Glutamatergic neuron (in vitro differentiated cells): ENCODE data around the gene IGFBP7. TPM values are rescaled to one million over a fixed set of nuclear protein-coding genes. Genes with fewer than 3 reads are reported as not detected.

Experiments
- DNase-seq: peaks from one replicate; pipeline ENCODE4 v3.0.0; 2022
- H3K27ac Mint-ChIP-seq: one replicate; pipeline ENCODE4 v1.8.0; 2020; ENCODE audit warnings: mild to moderate bottlenecking, mixed read lengths, inconsistent platforms; ENCODE audit not compliant: unreplicated experiment
- H3K27me3 Mint-ChIP-seq: one replicate; pipeline ENCODE4 v1.8.0; 2020; ENCODE audit warnings: mild to moderate bottlenecking, moderate library complexity, mixed read lengths, inconsistent platforms; ENCODE audit not compliant: unreplicated experiment
- H3K36me3 Mint-ChIP-seq: one replicate; pipeline ENCODE4 v1.8.0; 2020; ENCODE audit warnings: mild to moderate bottlenecking, mixed read lengths, inconsistent platforms; ENCODE audit not compliant: unreplicated experiment
- H3K4me1 Mint-ChIP-seq: one replicate; pipeline ENCODE4 v1.8.0; 2020; ENCODE audit warnings: mild to moderate bottlenecking, low read depth, mixed read lengths, inconsistent platforms; ENCODE audit not compliant: unreplicated experiment
- H3K4me3 Mint-ChIP-seq: one replicate; pipeline ENCODE4 v1.8.0; 2020; ENCODE audit warnings: mild to moderate bottlenecking, mixed read lengths, inconsistent platforms; ENCODE audit not compliant: unreplicated experiment
- H3K9me3 Mint-ChIP-seq: one replicate; pipeline ENCODE4 v1.8.0; 2020; ENCODE audit warnings: mild to moderate bottlenecking, moderate library complexity, mixed read lengths, inconsistent platforms; ENCODE audit not compliant: unreplicated experiment
- total RNA-seq: library from RNA; stranded (reverse); fragmentation: NEBNext Ultra II Directional; extraction: Animal tissue kit (Norgen Biotek cat#: 25700); gene quantifications from one replicate; pipeline ENCODE4 v1.2.1, GENCODE V29; 2021; ENCODE audit not compliant: unreplicated experiment
- TF ChIP-seq, protein P1 (sequence below): fragments of 200-600 bp; sonication (generic); IDR thresholded peaks from one replicate; pipeline ENCODE4 v1.5.0; 2021; ENCODE audit not compliant: partially characterized antibody, unreplicated experiment

Gene IGFBP7
- total RNA-seq, 1 donor from 2014 or later, result not detected

DNA sequence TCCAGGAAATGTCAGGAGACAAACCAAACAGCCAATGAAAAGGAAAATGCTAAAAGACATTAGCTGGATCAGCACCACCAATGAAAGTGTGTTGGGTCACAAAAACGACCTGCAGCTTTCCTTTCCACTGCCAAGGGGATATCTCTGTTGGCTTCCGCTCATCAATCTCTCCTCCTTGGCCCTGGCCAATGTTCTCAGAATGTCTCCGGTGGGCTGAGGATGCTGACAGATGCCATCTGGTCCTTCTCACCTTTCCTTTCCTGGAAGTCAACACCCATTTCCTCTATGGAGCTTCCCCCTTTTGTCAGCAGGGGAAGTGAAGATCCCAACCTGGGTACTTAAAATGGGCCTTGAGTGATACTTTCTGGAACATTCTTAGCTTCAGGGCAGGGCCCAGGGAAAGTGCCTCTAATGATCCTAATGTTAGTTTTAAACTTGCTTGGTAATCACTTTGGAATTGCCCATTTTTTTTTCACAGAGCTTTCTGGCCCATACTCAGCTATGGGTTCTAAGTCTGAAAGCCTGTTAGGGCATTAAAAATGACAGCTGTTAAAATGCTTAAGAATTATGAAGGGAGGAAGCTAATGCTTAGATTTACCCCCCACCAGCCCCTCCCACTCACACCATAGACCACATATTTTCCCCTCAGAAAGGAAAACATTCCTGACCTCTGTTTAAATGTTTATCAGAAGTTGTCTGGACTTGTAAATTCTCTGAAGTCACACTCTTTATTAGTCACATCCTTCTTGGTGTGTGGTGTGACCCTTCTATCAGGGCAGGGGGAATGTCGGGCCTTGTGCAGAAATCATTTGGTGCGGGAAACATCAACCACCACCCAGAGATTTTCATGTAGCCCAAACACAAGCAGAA lies 29.2 kb downstream of the IGFBP7 start:
- Mint-ChIP-seq H3K9me3 (no peaks in the 10 kb centered on the region), H3K4me3 (no peak overlapping the region), H3K27me3 (no peaks in the 10 kb centered on the region), H3K27ac (no peak overlapping the region), H3K4me1 (no peaks in the 10 kb centered on the region), H3K36me3 (no peaks in the 10 kb centered on the region)
- no peak for DNase-seq
- TF ChIP-seq, protein P1, sequence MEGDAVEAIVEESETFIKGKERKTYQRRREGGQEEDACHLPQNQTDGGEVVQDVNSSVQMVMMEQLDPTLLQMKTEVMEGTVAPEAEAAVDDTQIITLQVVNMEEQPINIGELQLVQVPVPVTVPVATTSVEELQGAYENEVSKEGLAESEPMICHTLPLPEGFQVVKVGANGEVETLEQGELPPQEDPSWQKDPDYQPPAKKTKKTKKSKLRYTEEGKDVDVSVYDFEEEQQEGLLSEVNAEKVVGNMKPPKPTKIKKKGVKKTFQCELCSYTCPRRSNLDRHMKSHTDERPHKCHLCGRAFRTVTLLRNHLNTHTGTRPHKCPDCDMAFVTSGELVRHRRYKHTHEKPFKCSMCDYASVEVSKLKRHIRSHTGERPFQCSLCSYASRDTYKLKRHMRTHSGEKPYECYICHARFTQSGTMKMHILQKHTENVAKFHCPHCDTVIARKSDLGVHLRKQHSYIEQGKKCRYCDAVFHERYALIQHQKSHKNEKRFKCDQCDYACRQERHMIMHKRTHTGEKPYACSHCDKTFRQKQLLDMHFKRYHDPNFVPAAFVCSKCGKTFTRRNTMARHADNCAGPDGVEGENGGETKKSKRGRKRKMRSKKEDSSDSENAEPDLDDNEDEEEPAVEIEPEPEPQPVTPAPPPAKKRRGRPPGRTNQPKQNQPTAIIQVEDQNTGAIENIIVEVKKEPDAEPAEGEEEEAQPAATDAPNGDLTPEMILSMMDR, result no peak

DNA sequence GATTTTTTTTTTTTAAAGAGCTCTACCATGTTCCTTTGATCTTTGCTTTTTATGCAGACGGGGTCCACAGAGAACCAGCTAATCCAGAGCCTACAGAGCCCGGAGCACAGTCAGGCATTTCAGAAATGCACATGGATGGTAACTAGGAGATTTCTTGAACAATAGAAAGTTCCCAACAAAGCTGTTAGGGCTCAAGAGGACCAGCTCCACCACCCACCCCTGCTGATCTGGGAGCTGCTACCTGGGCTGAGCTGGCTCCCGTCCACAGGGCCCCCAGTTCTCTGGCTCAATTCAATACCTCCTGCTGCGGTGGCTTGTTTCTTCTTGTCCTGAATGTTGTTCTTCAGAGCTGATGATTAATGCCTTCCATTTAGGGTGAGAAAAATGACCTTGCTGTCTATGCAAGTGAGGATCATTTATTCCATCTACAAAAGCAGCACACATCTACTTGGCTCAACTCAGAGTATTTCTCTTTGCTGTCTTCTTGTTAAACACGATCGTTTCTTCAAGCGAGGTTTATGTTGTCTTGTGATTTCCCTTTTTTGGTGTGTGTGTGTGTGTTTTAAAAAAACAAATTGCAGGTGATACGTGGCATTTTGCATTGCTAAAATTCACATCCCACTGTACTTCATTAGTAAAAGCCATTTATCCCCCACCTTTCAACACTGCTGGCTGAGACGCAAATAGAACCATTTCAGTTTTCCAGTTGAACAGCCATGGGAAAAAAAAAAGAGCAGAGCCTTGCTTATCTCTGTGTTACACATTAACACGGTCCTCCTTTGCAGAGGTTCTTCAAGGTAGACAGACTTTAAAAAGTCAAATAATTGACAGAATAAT lies 31.3 kb downstream of the IGFBP7 start:
- no peak overlapping the region for H3K27ac Mint-ChIP-seq
- H3K36me3 Mint-ChIP-seq, result no peaks in the 10 kb centered on the region
- DNase-seq, result no peak
- H3K4me3 Mint-ChIP-seq, result no peak overlapping the region
- no peaks in the 10 kb centered on the region for H3K4me1 Mint-ChIP-seq
- TF ChIP-seq, protein P1, result no peak
- no peaks in the 10 kb centered on the region for H3K27me3 Mint-ChIP-seq
- H3K9me3 Mint-ChIP-seq, result no peaks in the 10 kb centered on the region

DNA sequence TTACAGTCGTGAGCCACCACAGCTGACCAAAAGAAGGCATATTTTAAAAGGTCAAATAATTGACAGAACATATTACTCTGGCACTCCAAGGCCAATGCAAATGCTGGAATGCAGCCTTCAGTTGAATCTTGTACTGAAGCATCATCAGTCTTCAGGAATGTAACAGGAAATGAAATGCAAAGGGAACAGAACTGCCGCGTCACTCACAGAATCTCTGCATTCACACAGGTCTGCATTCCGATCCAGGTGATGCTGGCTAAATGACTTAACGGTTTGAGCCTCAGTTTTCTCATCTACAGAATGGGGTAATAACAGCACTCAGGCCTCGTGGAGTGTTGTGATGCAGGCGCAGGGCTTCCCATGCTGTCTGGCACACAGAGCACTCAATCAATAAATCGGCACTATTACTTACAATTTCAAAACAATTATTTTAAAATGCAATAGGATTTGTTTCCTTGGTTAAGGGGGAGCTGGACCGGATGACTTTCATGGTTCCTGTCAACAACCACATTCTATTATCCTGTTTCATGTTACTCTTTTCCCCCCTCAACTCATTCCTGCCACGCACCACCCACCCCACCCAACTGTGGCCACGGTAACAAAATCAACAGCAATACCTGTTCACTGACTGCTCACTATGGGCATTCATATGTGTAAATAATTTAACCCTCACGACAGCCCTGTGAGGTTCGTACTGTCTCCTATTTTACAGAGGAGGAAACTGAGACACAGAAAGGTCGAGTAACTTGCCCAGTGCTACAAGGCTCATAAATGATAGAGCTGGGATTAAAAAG lies 32.4 kb downstream of the IGFBP7 start:
- TF ChIP-seq, protein P1, result no peak
- no peak for DNase-seq
- H3K27ac Mint-ChIP-seq, result no peak overlapping the region

DNA sequence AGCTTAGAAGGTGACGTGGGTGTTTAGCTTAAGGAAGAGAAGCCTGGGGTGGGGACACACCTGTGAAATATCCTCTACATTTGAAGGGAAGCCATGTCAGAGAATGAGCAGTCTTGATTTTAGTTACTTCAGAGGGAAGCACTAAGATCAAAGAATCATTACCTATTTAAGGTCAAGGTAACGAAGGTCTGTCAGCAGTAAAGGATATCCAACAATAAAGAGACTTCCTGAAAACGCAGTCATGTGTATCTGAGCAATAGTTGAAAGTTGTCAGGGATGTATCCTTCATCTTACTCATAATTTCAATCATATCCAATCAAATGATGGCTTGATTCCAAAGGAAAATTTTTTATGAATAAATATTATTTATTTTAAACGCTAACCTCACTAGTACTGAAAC lies 33.5 kb downstream of the IGFBP7 start:
- no peak overlapping the region for H3K27ac Mint-ChIP-seq
- H3K9me3 Mint-ChIP-seq, result peaks cover 2% of the 10 kb centered on the region
- no peak for DNase-seq
- TF ChIP-seq, protein P1, result no peak
- no peaks in the 10 kb centered on the region for H3K36me3 Mint-ChIP-seq
- peaks cover 3% of the 10 kb centered on the region for H3K27me3 Mint-ChIP-seq
- no peak overlapping the region for H3K4me3 Mint-ChIP-seq
- no peaks in the 10 kb centered on the region for H3K4me1 Mint-ChIP-seq

More for the DNA sequence above, 32.4 kb downstream of the IGFBP7 start:
- no peak overlapping the region for H3K4me3 Mint-ChIP-seq
- no peaks in the 10 kb centered on the region for H3K36me3 Mint-ChIP-seq
- no peaks in the 10 kb centered on the region for H3K4me1 Mint-ChIP-seq
- H3K9me3 Mint-ChIP-seq, result peaks cover 1% of the 10 kb centered on the region
- peaks cover under 1% of the 10 kb centered on the region for H3K27me3 Mint-ChIP-seq
